ENCODE data around the gene JCHAIN.
"Not testable (repeated sequence)": the region's sequence is repeated elsewhere in the genome, so short reads cannot be mapped to it uniquely, and the experiment has no call there.

The JCHAIN gene

GRCh38 chr4:70666369-70666768 is at the start of gene JCHAIN:
TSS of gene JCHAIN (minus strand) at chr4:70666508. CDS start at chr4:70666490, 18 bp downstream.
- no peak for DNase-seq

GRCh38 chr4:70715097-70715496 is 48.8 kb upstream of the JCHAIN start:
- DNase-seq, result no peak

- no peak for DNase-seq
Measured at GRCh38 chr4:70714079-70714887, 48.0 kb upstream of the JCHAIN start.

- no peak for DNase-seq
Measured at GRCh38 chr4:70713453-70714078, 47.3 kb upstream of the JCHAIN start.

DNA sequence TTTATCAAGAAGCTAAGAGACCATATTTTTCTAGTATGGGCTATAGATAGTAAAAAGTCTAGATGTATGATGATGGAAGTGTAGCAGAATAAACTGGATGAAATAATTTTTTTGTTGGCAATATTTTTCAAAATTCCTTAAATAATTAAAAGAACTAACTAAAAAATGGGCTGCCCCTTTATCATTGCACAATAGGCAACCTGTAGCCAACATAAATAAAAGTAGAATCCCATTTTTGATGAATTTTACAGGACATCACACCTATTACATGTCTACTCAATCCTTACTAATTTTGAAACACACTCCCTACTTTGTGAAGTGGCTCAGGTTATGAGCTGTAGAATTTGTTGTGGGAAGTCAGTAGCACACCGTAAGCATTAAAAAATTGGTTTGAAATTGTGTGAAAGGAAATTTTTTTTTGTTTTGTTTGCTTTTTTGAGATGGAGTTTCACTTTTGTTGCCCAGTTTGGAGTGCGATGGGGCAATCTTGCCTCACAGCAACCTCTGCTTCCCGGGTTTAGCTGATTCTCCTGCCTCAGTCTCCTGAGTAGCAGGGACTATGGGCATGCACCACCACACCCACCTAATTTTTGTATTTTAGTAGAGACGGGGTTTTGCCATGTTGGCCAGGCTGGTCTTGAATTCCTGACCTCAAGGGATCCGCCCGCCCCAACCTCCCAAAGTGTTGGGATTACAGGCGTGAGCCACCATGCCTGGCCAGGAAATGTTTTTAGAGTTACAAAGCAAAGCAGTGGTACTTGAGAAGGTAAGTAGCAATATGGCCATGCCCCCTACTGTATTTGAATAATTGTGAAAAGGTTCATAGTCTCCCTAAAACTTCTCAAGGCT is 46.5 kb upstream of the JCHAIN start:
- no peak for DNase-seq

- DNase-seq, result no peak
Measured at GRCh38 chr4:70712150-70712549, 45.8 kb upstream of the JCHAIN start.

GRCh38 chr4:70711599-70711998 is 45.3 kb upstream of the JCHAIN start:
- no peak for DNase-seq

- DNase-seq, result no peak
Measured at GRCh38 chr4:70709611-70710205, 43.4 kb upstream of the JCHAIN start.

DNA sequence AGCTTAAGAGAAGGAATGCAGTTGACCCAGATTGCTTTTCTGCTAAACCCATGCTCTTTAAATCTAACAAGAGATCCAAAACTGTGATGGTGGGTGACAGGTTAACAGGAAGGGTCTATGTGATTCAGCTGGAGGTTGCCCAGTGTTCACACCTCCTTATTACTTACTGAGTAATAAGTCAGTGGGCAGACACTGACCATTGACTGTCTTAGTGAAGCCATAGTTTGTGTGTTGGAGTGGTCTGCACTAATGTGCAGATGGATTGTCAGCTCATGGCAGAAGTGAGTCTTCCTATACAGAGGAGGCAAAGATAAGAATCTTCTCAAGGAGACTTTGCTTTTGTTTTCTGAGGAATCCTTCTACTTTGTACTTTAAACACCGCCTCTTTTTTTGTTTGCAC is 40.2 kb upstream of the JCHAIN start:
- DNase-seq, result no peak

DNA sequence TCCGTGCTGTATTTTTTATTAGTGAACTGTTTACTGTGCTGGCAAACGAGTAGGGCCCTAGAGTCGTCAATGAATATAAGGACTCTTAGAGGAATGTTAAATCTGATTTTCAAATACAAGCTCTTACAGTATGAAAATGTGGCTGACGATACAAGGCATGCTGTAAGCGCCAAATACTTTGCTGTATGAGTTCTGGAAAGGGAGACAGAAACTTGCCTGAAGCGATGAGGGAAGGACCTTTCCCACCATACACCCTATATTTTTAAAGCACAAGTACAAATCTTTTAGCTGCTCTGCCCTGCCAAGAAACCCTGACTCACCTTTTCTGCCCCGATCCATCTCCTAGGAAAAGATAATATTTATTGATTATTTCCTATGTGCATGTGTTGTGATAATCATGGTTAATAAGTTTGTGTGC is 39.7 kb upstream of the JCHAIN start:
- no peak for DNase-seq

GRCh38 chr4:70705183-70706043 is 39.1 kb upstream of the JCHAIN start:
- DNase-seq, result peak; percentile 34

GRCh38 chr4:70704931-70705182 is 38.5 kb upstream of the JCHAIN start:
- no peak for DNase-seq

- DNase-seq, result peak; percentile 23
Measured at GRCh38 chr4:70704215-70704930, 38.1 kb upstream of the JCHAIN start.

DNA sequence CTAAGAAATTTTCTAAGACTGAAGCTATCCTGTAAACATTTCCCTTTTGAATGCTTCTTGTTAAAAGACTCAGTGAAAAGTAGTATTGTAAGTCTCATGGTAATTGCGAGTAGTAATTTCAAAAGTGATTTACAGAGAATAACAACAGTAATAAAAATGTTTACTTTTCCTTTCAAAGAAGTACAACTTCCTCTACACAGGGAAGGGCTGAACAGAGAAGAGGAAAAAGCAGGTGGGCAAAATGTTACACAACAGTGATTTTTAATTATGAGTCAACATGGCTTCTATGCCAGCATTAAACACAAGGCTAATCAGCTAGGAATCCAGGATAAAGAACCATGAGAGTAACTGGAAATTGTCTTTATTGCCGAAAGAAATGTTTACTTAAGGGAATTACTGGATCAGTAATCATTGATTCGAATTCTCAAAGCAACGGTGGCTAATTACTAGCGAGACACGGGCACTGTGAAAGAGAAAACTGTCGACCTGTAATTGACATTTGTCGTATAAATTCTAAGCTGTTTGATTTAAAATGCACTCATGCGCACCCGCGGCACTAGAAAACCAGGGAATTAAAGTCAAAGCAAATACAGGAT is 37.4 kb upstream of the JCHAIN start:
- no peak for DNase-seq

GRCh38 chr4:70702592-70702991 is 36.3 kb upstream of the JCHAIN start:
- DNase-seq, result not testable (repeated sequence)

- DNase-seq, result no peak
Measured at GRCh38 chr4:70701271-70701670, 35.0 kb upstream of the JCHAIN start.

- DNase-seq, result no peak
Measured at GRCh38 chr4:70700712-70701111, 34.4 kb upstream of the JCHAIN start.

DNA sequence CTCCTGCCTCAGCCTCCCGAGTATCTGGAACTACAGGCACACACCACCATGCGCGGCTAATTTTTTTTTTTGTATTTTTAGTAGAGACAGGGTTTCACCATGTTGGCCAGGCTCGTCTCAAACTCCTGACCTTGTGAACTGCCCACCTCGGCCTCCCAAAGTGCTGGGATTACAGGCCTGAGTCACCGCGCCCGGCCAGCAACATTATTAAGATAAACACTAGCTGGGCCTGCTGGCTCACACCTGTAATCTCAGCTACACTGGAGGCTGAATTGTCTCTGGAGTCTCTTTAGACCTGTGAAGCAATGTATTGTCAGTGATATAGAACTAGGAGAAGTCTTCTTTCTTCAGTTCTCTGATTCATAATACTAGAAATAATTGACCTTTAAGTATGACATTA is 32.1 kb upstream of the JCHAIN start:
- not testable (repeated sequence) for DNase-seq

GRCh38 chr4:70694633-70695032 is 28.3 kb upstream of the JCHAIN start:
- not testable (repeated sequence) for DNase-seq

DNA sequence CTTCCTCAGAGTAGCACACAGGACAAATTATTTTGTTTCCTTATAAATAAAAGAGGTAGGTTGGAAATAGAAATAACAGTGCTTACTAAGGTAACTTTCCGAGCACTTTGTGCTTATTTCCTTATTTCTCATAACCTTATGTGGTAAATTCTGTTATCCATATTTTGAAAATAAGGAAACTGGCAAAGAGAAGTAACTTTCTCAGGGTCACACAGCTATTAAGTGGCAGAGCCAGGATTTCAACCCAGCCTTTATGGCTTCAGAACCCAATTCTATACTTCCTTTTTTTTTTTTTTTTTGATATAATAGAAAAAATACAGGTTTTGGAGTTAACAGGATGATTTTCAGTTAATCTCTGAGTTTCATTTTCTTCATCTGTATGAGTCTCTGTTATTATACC is 25.4 kb upstream of the JCHAIN start:
- no peak for DNase-seq

- no peak for DNase-seq
Measured at GRCh38 chr4:70688795-70689231, 22.5 kb upstream of the JCHAIN start.

Data from DMS 273 treated with DMSO at 0.1 percent for 48 hours (cell line).